Neural cell (in vitro differentiated cells): ENCODE data around the gene CAPN8.

ENCODE experiments used
- POLR2AphosphoS5 ChIP-seq: IDR thresholded peaks from 2 replicates; pipeline ENCODE4 v1.6.1; 2012
- TF ChIP-seq, protein P1 (sequence below): fragments of 450-650 bp; IDR thresholded peaks from 2 replicates; pipeline ENCODE4 v1.5.1; 2014; ENCODE audit warnings: antibody characterized with exemption, mild to moderate bottlenecking, moderate library complexity; ENCODE audit not compliant: poor library complexity, severe bottlenecking

DNA sequence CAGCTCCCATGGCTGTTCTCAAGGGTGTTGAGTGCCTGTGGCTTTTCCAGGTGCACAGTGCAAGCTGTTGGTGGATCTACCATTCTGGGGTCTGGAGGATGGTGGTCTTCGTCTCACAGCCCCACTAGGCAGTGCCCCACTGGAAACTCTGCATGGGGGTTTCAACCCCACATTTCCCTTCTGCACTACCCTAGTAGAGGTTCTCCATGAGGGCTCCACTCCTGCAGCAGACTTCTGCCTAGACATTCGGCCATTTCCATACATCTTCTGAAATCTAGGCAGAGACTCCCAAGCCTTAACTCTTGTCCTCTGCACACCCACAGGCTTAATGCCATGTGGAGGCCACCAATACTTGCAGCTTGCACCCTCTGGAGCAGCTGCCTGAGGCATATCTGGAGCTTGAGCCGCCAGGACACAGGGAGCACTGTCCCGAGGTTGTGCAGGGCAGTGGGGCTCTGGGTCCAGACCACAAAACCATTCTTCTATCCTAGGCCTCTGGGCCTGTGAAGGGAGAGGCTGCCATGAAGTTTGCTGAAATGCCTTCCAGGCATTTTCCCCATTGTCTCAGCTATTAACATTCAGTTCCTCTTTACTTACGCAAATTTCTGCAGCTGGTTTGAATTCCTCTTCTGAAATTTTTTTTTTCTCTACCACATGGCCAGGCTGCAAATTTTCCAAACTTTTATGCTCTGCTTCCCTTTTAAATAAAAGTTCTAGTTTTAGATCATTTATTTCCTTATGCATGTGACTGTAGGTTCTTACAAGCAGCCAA is 8.8 kb upstream of the CAPN8 start:
- TF ChIP-seq, protein P1, sequence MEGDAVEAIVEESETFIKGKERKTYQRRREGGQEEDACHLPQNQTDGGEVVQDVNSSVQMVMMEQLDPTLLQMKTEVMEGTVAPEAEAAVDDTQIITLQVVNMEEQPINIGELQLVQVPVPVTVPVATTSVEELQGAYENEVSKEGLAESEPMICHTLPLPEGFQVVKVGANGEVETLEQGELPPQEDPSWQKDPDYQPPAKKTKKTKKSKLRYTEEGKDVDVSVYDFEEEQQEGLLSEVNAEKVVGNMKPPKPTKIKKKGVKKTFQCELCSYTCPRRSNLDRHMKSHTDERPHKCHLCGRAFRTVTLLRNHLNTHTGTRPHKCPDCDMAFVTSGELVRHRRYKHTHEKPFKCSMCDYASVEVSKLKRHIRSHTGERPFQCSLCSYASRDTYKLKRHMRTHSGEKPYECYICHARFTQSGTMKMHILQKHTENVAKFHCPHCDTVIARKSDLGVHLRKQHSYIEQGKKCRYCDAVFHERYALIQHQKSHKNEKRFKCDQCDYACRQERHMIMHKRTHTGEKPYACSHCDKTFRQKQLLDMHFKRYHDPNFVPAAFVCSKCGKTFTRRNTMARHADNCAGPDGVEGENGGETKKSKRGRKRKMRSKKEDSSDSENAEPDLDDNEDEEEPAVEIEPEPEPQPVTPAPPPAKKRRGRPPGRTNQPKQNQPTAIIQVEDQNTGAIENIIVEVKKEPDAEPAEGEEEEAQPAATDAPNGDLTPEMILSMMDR = no peak
- TF ChIP-seq POLR2AphosphoS5 = no peak
